ENCODE measurements around the gene ZNF469. TPM values are rescaled to one million over a fixed set of nuclear protein-coding genes. Genes with fewer than 3 reads are reported as not detected.

The ZNF469 gene
- total and polyA plus RNA-seq, 11 donors: 0.48 to 2.8 (median 1.00) TPM

GRCh38 chr16:88352261-88353200 is 30.2 kb upstream of the ZNF469 start:
- H3K4me3 ChIP-seq: no peak overlapping the region
- peak in 2 of 5 donors; percentile 19 to 51 for DNase-seq
- intact Hi-C loops (cut with DNase I): no loop called here
- no peaks in the 10 kb centered on the region for H3K4me1 ChIP-seq
- TF ChIP-seq CTCF (IDR thresholded peaks at IDR 0.05) (no peak), POLR2A (IDR thresholded peaks at IDR 0.05) (no peak)
- no peaks in the 10 kb centered on the region for H3K27me3 ChIP-seq
- no peak overlapping the region for H3K27ac ChIP-seq
- 92 to 95% (median 93%) methylated on average over 11 to 23 of the region's 23 CpGs for WGBS, 4 donors
- H3K9me3 ChIP-seq: no peaks in the 10 kb centered on the region
- ATAC-seq: no peak
- no peaks in the 10 kb centered on the region for H3K36me3 ChIP-seq

GRCh38 chr16:88353232-88353631 is 29.5 kb upstream of the ZNF469 start:
- Histone ChIP-seq H3K27me3 (no peaks in the 10 kb centered on the region), H3K9me3 (no peaks in the 10 kb centered on the region), H3K4me1 (no peaks in the 10 kb centered on the region), H3K4me3 (no peak overlapping the region), H3K27ac (no peak overlapping the region), H3K36me3 (no peaks in the 10 kb centered on the region)
- intact Hi-C loops (cut with DNase I): no loop called here
- 87 to 93% (median 90%) methylated on average over 22 of the region's 22 CpGs for WGBS, 4 donors
- ATAC-seq (no peak), DNase-seq (peak in 2 of 5 donors; percentile 16 to 61)
- TF ChIP-seq POLR2A (IDR thresholded peaks at IDR 0.05) (no peak), CTCF (IDR thresholded peaks at IDR 0.05) (no peak)

GRCh38 chr16:88353691-88354090 is 29.1 kb upstream of the ZNF469 start:
- Histone ChIP-seq H3K27me3 (no peaks in the 10 kb centered on the region), H3K27ac (no peak overlapping the region), H3K36me3 (no peaks in the 10 kb centered on the region), H3K9me3 (no peaks in the 10 kb centered on the region), H3K4me1 (no peaks in the 10 kb centered on the region), H3K4me3 (no peak overlapping the region)
- TF ChIP-seq CTCF (IDR thresholded peaks at IDR 0.05) (no peak), POLR2A (IDR thresholded peaks at IDR 0.05) (no peak)
- DNase-seq: peak in 2 of 5 donors; percentile 9 to 60
- no peak for ATAC-seq
- intact Hi-C loops (cut with DNase I): no loop called here
- 60 to 76% (median 63%) methylated on average over 11 to 12 of the region's 12 CpGs for WGBS, 4 donors

- Histone ChIP-seq H3K36me3 (no peaks in the 10 kb centered on the region), H3K27me3 (no peaks in the 10 kb centered on the region), H3K27ac (no peak overlapping the region), H3K4me1 (no peaks in the 10 kb centered on the region), H3K4me3 (no peak overlapping the region), H3K9me3 (no peaks in the 10 kb centered on the region)
- 90 to 94% (median 93%) methylated on average over 18 to 33 of the region's 33 CpGs for WGBS, 4 donors
- ATAC-seq (no peak), DNase-seq (peak in 2 of 5 donors; percentile 23 to 57)
- intact Hi-C loops (cut with DNase I): no loop called here
- TF ChIP-seq CTCF (IDR thresholded peaks at IDR 0.05) (no peak), POLR2A (IDR thresholded peaks at IDR 0.05) (no peak)
Observed at GRCh38 chr16:88354229-88355092, 28.3 kb upstream of the ZNF469 start.

Data from heart left ventricle (tissue), 16 donors.